KMS-11 (cell line): ENCODE results near the gene STPG1.
A peak's percentile ranks its signal among the peaks of the same experiment; 100 is the strongest.

Experiments
- H2AFZ ChIP-seq: fragments of 200-600 bp; sonication (generic); 2 replicates; pipeline ENCODE4 v1.6.1; 2016; ENCODE audit warnings: antibody characterized with exemption, mixed run types, low read depth
- H3K27ac ChIP-seq: fragments of 200-600 bp; sonication (generic); 2 replicates; pipeline ENCODE4 v1.6.1; 2016; ENCODE audit warnings: mild to moderate bottlenecking, mixed run types
- H3K27me3 ChIP-seq: fragments of 200-600 bp; sonication (generic); 2 replicates; pipeline ENCODE4 v1.6.1; 2017; ENCODE audit warnings: mild to moderate bottlenecking, low read depth, mixed run types, moderate library complexity; ENCODE audit not compliant: insufficient read depth
- H3K36me3 ChIP-seq: fragments of 200-600 bp; sonication (generic); 2 replicates; pipeline ENCODE4 v1.6.1; 2017; ENCODE audit warnings: mild to moderate bottlenecking, mixed run types; ENCODE audit not compliant: insufficient read depth
- H3K4me1 ChIP-seq: fragments of 200-600 bp; sonication (generic); 2 replicates; pipeline ENCODE4 v1.6.1; 2016; ENCODE audit warnings: mild to moderate bottlenecking, low read depth, mixed run types; ENCODE audit not compliant: poor library complexity, severe bottlenecking
- H3K4me2 ChIP-seq: fragments of 200-600 bp; sonication (generic); 2 replicates; pipeline ENCODE4 v1.7.0; 2016; ENCODE audit warnings: mild to moderate bottlenecking, mixed run types
- H3K4me3 ChIP-seq: fragments of 200-600 bp; sonication (generic); IDR thresholded peaks from 2 replicates; pipeline ENCODE4 v1.6.1; 2017; ENCODE audit warnings: low read depth, low read length, mixed read lengths; ENCODE audit not compliant: insufficient read depth
- H3K79me2 ChIP-seq: fragments of 200-600 bp; sonication (generic); 2 replicates; pipeline ENCODE4 v1.6.1; 2016; ENCODE audit warnings: low read depth, mixed run types; ENCODE audit not compliant: insufficient read depth
- H3K9ac ChIP-seq: fragments of 200-600 bp; sonication (generic); 2 replicates; pipeline ENCODE4 v1.6.1; 2016; ENCODE audit warnings: mild to moderate bottlenecking, mixed run types
- H4K20me1 ChIP-seq: fragments of 200-600 bp; sonication (generic); 2 replicates; pipeline ENCODE4 v1.6.1; 2016; ENCODE audit warnings: mild to moderate bottlenecking, mixed run types; ENCODE audit not compliant: insufficient read depth
- TF ChIP-seq, protein P1 (sequence below): fragments of 200-600 bp; sonication (generic); conservative IDR thresholded peaks from 2 replicates; pipeline ENCODE4 v1.6.1; 2017; ENCODE audit warnings: low read depth, mild to moderate bottlenecking, antibody characterized with exemption, low read length, moderate library complexity, mixed read lengths

Gene STPG1

GRCh38 chr1:24392982-24393650, 20.5 kb downstream of the STPG1 start:
- H3K4me3 ChIP-seq, result no peak overlapping the region
- peak overlapping the region; percentile 52; the same call in 1 of the 2 replicates for H3K9ac ChIP-seq
- peaks cover 55% of the 10 kb centered on the region for H3K4me1 ChIP-seq
- TF ChIP-seq, protein P1, sequence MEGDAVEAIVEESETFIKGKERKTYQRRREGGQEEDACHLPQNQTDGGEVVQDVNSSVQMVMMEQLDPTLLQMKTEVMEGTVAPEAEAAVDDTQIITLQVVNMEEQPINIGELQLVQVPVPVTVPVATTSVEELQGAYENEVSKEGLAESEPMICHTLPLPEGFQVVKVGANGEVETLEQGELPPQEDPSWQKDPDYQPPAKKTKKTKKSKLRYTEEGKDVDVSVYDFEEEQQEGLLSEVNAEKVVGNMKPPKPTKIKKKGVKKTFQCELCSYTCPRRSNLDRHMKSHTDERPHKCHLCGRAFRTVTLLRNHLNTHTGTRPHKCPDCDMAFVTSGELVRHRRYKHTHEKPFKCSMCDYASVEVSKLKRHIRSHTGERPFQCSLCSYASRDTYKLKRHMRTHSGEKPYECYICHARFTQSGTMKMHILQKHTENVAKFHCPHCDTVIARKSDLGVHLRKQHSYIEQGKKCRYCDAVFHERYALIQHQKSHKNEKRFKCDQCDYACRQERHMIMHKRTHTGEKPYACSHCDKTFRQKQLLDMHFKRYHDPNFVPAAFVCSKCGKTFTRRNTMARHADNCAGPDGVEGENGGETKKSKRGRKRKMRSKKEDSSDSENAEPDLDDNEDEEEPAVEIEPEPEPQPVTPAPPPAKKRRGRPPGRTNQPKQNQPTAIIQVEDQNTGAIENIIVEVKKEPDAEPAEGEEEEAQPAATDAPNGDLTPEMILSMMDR, result no peak
- no peaks in the 10 kb centered on the region for H3K27me3 ChIP-seq
- no peaks in the 10 kb centered on the region for H3K79me2 ChIP-seq
- H4K20me1 ChIP-seq, result no peaks in the 10 kb centered on the region
- peak overlapping the region; percentile 70 for H3K4me2 ChIP-seq
- no peaks in the 10 kb centered on the region for H3K36me3 ChIP-seq
- peak overlapping the region; percentile 51 for H2AFZ ChIP-seq
- peak overlapping the region; percentile 83 for H3K27ac ChIP-seq

DNA sequence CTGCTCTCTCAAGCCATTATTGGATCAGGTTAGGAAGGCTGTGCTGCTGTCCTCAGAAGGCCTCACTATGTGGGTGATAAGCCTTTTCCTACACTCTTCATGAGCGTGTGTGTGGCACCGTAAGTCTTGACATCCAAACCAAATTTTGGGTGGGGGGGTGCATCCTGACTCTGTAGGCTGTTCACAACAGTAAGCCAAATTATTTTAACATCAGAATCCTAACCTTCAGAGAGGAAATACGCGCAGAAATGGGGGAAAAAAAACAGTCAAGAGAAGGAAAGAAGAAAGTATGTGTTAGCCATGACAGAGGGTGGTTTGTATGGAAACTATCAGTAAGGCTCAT, 21.0 kb downstream of the STPG1 start:
- Histone ChIP-seq H3K79me2 (no peaks in the 10 kb centered on the region), H3K4me1 (peaks cover 60% of the 10 kb centered on the region), H3K4me2 (peak overlapping the region; percentile 70), H4K20me1 (no peaks in the 10 kb centered on the region), H3K9ac (peak overlapping the region; percentile 52; the same call in 1 of the 2 replicates), H3K27me3 (no peaks in the 10 kb centered on the region), H3K4me3 (no peak overlapping the region), H3K27ac (peak overlapping the region; percentile 83), H2AFZ (peak overlapping the region; percentile 51), H3K36me3 (no peaks in the 10 kb centered on the region)
- TF ChIP-seq, protein P1, result peak; percentile 66; the same call in 1 of the 2 replicates

GRCh38 chr1:24391882-24392603, 21.5 kb downstream of the STPG1 start:
- TF ChIP-seq, protein P1, result peak; percentile 88
- H3K36me3 ChIP-seq, result no peaks in the 10 kb centered on the region
- H3K27me3 ChIP-seq, result no peaks in the 10 kb centered on the region
- H4K20me1 ChIP-seq, result no peaks in the 10 kb centered on the region
- H3K4me1 ChIP-seq, result peaks cover 66% of the 10 kb centered on the region
- no peaks in the 10 kb centered on the region for H3K79me2 ChIP-seq
- peak overlapping the region; percentile 83 for H3K27ac ChIP-seq
- peak overlapping the region; percentile 51 for H2AFZ ChIP-seq
- H3K9ac ChIP-seq, result peak overlapping the region; percentile 52; the same call in 1 of the 2 replicates
- H3K4me3 ChIP-seq, result peak overlapping the region; percentile 21
- peak overlapping the region; percentile 70 for H3K4me2 ChIP-seq

DNA sequence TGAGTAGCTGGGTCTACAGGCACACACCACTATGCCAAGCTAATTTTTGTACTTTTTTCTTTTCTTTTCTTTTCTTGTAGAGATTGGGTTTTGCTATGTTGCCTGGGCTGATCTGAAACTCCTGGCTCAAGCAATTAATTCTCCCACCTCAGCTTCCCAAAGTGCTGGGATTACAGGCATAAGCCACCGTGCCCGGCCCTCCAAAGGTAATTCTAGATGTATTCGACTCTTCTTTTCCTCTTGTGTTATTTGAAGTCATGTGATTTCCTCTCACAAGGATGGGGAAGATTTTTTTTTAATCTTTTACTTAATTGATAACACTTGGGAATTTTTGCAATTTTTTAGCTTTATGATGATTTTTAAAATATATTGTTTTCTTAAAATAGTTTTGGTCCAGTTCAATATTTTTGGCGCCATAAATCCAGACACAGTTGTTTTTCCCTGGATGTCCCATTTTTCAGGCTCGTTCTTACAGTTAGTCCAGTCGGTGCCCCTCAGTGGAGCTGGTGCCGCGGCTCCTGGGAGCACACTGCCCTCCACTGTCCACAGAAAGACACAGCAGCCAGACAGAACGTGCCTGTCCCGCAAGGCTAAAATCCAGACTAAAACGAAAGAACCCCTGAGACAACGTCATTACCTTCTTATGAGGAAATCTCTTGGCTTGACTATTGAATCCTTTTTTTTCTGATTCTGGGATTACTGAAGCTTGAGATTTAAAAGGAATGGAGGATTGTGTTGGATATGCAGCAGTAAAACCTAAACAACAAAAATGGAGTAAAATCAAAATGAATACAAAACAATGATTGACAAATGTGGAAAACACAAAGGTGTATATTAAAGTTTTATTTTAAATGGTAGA, 22.4 kb downstream of the STPG1 start:
- Histone ChIP-seq H4K20me1 (no peaks in the 10 kb centered on the region), H3K4me3 (peak overlapping the region; percentile 21), H3K9ac (peak overlapping the region; percentile 52; the same call in 1 of the 2 replicates), H3K4me1 (peaks cover 75% of the 10 kb centered on the region), H3K27ac (peak overlapping the region; percentile 83), H3K79me2 (no peaks in the 10 kb centered on the region), H3K4me2 (peak overlapping the region; percentile 70), H2AFZ (peak overlapping the region; percentile 51), H3K27me3 (no peaks in the 10 kb centered on the region), H3K36me3 (no peaks in the 10 kb centered on the region)
- TF ChIP-seq, protein P1, result peak; percentile 95
